CD14-positive monocyte (primary cell): ENCODE data around the gene RAPGEF6. TPM values are rescaled to one million over a fixed set of nuclear protein-coding genes. Genes with fewer than 3 reads are reported as not detected.

Experiments
- DNase-seq, 3 donors: peaks; one replicate each; pipeline ENCODE4 v3.0.0-alpha.2; 2011 to 2022
- H2AFZ ChIP-seq: 2 replicates; pipeline ENCODE4 v1.6.0; 2012; ENCODE audit warnings: mild to moderate bottlenecking, low read depth, low read length, inconsistent platforms; ENCODE audit not compliant: insufficient read depth, poor library complexity, severe bottlenecking
- H3K27ac ChIP-seq, 2 donors: 1 replicate in 1 of 2; 2 replicates in 1 of 2; pipeline ENCODE4 v1.5.1; 2012 to 2013; ENCODE audit warnings: low read length in 2 of 2, control low read depth in 1 of 2, inconsistent platforms in 1 of 2, low read depth in 1 of 2, mild to moderate bottlenecking in 1 of 2
- H3K27me3 ChIP-seq, 2 donors: one replicate each; pipeline versions ENCODE4 v1.6.0 to v1.6.1; 2011 to 2013; ENCODE audit warnings: low read length in 2 of 2; ENCODE audit not compliant: control insufficient read depth in 2 of 2, insufficient read depth in 2 of 2
- H3K36me3 ChIP-seq, 2 donors: replicated peaks in 1 of 2; 1 replicate in 1 of 2; 2 replicates in 1 of 2; pipeline versions ENCODE4 v1.5.1 to v1.6.1; 2012 to 2013; ENCODE audit warnings: low read length in 2 of 2, control low read depth in 1 of 2, inconsistent platforms in 1 of 2, mild to moderate bottlenecking in 1 of 2; ENCODE audit not compliant: insufficient read depth in 2 of 2, control insufficient read depth in 1 of 2
- H3K4me1 ChIP-seq, 2 donors: 1 replicate in 1 of 2; 2 replicates in 1 of 2; pipeline versions ENCODE4 v1.5.1 to v1.6.1; 2012 to 2013; ENCODE audit warnings: low read length in 2 of 2, control low read depth in 1 of 2, inconsistent platforms in 1 of 2, mild to moderate bottlenecking in 1 of 2, moderate library complexity in 1 of 2; ENCODE audit not compliant: insufficient read depth in 2 of 2, control insufficient read depth in 1 of 2
- H3K4me2 ChIP-seq: replicated peaks from 2 replicates; pipeline ENCODE3; 2012; ENCODE audit warnings: low read length, moderate library complexity, mild to moderate bottlenecking; ENCODE audit not compliant: poor library complexity, severe bottlenecking; ENCODE audit errors: extremely low read depth
- H3K4me3 ChIP-seq, 3 experiments: fragments of 200-600 bp in 1 of 3; sonication (generic) in 1 of 3; replicated peaks in 1 of 3; 1 replicate in 2 of 3; 2 replicates in 1 of 3; pipeline ENCODE4 v1.5.1; 2011 to 2013; ENCODE audit warnings: low read length in 3 of 3, mild to moderate bottlenecking in 3 of 3, control low read depth in 2 of 3, low read depth in 2 of 3, inconsistent platforms in 1 of 3, moderate library complexity in 1 of 3
- H3K79me2 ChIP-seq: 2 replicates; pipeline ENCODE4 v1.6.0; 2012; ENCODE audit warnings: mild to moderate bottlenecking, control low read depth, inconsistent platforms, low read length, moderate library complexity; ENCODE audit not compliant: insufficient read depth
- H3K9ac ChIP-seq: 2 replicates; pipeline ENCODE4 v1.6.0; 2017; ENCODE audit warnings: low read length, mild to moderate bottlenecking; ENCODE audit not compliant: insufficient read depth, poor library complexity, severe bottlenecking
- H3K9me3 ChIP-seq, 2 donors: replicated peaks in 1 of 2; 1 replicate in 1 of 2; 2 replicates in 1 of 2; pipeline versions ENCODE4 v1.5.1 to v1.6.1; 2012 to 2013; ENCODE audit warnings: low read length in 2 of 2, control low read depth in 1 of 2; ENCODE audit not compliant: control insufficient read depth in 1 of 2, insufficient read depth in 1 of 2
- H4K20me1 ChIP-seq: 2 replicates; pipeline ENCODE4 v1.6.0; 2012; ENCODE audit warnings: mild to moderate bottlenecking, low read length, control low read depth, moderate library complexity; ENCODE audit not compliant: insufficient read depth
- H3K27ac Mint-ChIP-seq, 7 donors: one replicate each; pipeline ENCODE4 v1.8.0; 2020; ENCODE audit warnings: mild to moderate bottlenecking in 7 of 7, mixed read lengths in 7 of 7, moderate library complexity in 6 of 7, inconsistent platforms in 2 of 7
- H3K27me3 Mint-ChIP-seq, 3 donors: one replicate each; pipeline ENCODE4 v1.8.0; 2021 to 2022; ENCODE audit warnings: low read depth in 3 of 3, mild to moderate bottlenecking in 3 of 3, mixed read lengths in 3 of 3, moderate library complexity in 3 of 3, inconsistent platforms in 1 of 3
- H3K36me3 Mint-ChIP-seq, 2 donors: one replicate each; pipeline ENCODE4 v1.8.0; 2020; ENCODE audit warnings: mixed read lengths in 2 of 2, inconsistent platforms in 1 of 2, mild to moderate bottlenecking in 1 of 2
- H3K4me1 Mint-ChIP-seq: one replicate; pipeline ENCODE4 v1.8.0; 2020; ENCODE audit warnings: mild to moderate bottlenecking, mixed read lengths
- H3K4me3 Mint-ChIP-seq, 2 donors: one replicate each; pipeline ENCODE4 v1.8.0; 2020; ENCODE audit warnings: mild to moderate bottlenecking in 2 of 2, mixed read lengths in 2 of 2, moderate library complexity in 1 of 2
- H3K9me3 Mint-ChIP-seq, 7 donors: one replicate each; pipeline ENCODE4 v1.8.0; 2020 to 2022; ENCODE audit warnings: mixed read lengths in 7 of 7, mild to moderate bottlenecking in 6 of 7, moderate library complexity in 6 of 7, inconsistent platforms in 2 of 7
- WGBS: methylation state at CpG from one replicate; pipeline ENCODE4 v1.1.5; 2013; ENCODE audit warnings: missing lambda C conversion rate; ENCODE audit not compliant: insufficient coverage; 5-methylcytosine and 5-hydroxymethylcytosine counted together
- intact Hi-C, 2 donors: fragments of 100-400 bp; cut with micrococcal nuclease; formaldehyde crosslinking; loops; one replicate each; pipeline versions ENCODE4 v1.15.0 to v1.15.1; 2023
- polyA plus RNA-seq, 3 donors: library from polyadenylated mRNA; depleted of rRNA in 1 of 3; unstranded in 2 of 3; stranded (reverse) in 1 of 3; fragments of 300-500 nt in 2 of 3; fragments of >200 nt in 1 of 3; fragmentation: Illumina TruSeq in 2 of 3; gene quantifications; 1 replicate in 2 of 3; 2 replicates in 1 of 3; pipeline ENCODE4 v1.2.3, GENCODE V29; 2012 to 2021
- TF ChIP-seq, protein P1 (sequence below): fragments of 200-600 bp; IDR thresholded peaks from one replicate; pipeline ENCODE4 v1.8.0; 2022; ENCODE audit warnings: antibody characterized with exemption, mild to moderate bottlenecking

The RAPGEF6 gene
- polyA plus RNA-seq, 3 donors: 2.9 to 4.8 (median 4.8) TPM

- no peaks in the 10 kb centered on the region for H3K27me3 ChIP-seq
- intact Hi-C loops: loop anchor here (2.0 to 5.0 kb wide), 2 partner anchors 156 to 161 kb away; partner anchors contain the start of gene FNIP1 (in 1 of the 2)
- peak; percentile 13 to 57 (median 36) for DNase-seq
- no peaks in the 10 kb centered on the region for H3K9me3 ChIP-seq
- H3K36me3 Mint-ChIP-seq: no peaks in the 10 kb centered on the region
- H3K27me3 Mint-ChIP-seq: no peaks in the 10 kb centered on the region
- peaks cover 38% of the 10 kb centered on the region for H3K79me2 ChIP-seq
- TF ChIP-seq, protein P1, sequence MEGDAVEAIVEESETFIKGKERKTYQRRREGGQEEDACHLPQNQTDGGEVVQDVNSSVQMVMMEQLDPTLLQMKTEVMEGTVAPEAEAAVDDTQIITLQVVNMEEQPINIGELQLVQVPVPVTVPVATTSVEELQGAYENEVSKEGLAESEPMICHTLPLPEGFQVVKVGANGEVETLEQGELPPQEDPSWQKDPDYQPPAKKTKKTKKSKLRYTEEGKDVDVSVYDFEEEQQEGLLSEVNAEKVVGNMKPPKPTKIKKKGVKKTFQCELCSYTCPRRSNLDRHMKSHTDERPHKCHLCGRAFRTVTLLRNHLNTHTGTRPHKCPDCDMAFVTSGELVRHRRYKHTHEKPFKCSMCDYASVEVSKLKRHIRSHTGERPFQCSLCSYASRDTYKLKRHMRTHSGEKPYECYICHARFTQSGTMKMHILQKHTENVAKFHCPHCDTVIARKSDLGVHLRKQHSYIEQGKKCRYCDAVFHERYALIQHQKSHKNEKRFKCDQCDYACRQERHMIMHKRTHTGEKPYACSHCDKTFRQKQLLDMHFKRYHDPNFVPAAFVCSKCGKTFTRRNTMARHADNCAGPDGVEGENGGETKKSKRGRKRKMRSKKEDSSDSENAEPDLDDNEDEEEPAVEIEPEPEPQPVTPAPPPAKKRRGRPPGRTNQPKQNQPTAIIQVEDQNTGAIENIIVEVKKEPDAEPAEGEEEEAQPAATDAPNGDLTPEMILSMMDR: no peak
- H2AFZ ChIP-seq: peak overlapping the region; percentile 78
- H3K27ac ChIP-seq: peak overlapping the region; percentile 90 to 99
- peak overlapping the region; percentile 84 for H3K4me2 ChIP-seq
- no peaks in the 10 kb centered on the region for H3K9me3 Mint-ChIP-seq
- peak overlapping the region; percentile 99 to 100 (median 99) for H3K27ac Mint-ChIP-seq
- H3K4me3 ChIP-seq: peak overlapping the region; percentile 48 to 85 (median 82)
- WGBS: under 1% methylated on average over 16 of the region's 24 CpGs
- H3K4me1 Mint-ChIP-seq: peaks cover 22% of the 10 kb centered on the region
- H4K20me1 ChIP-seq: no peaks in the 10 kb centered on the region
- peak overlapping the region; percentile 91 to 94 for H3K4me3 Mint-ChIP-seq
- no peaks in the 10 kb centered on the region for H3K36me3 ChIP-seq
- H3K9ac ChIP-seq: peak overlapping the region; percentile 97
- peaks cover 22 to 50% of the 10 kb centered on the region in 2 donors for H3K4me1 ChIP-seq
Observed at GRCh38 chr5:131635684-131636572, 899 bp upstream of the RAPGEF6 start.

- H3K27me3 ChIP-seq: no peaks in the 10 kb centered on the region
- peaks cover 22 to 43% of the 10 kb centered on the region in 2 donors for H3K4me1 ChIP-seq
- H3K4me3 ChIP-seq: peak overlapping the region; percentile 60 to 85 (median 73)
- intact Hi-C loops: loop anchor here in 1 of 2 donors (2.0 kb wide), 1 partner anchor 162 kb away; the partner anchor contains the start of gene FNIP1
- H3K4me2 ChIP-seq: peak overlapping the region; percentile 74
- H3K9me3 ChIP-seq: no peaks in the 10 kb centered on the region
- H3K79me2 ChIP-seq: peaks cover 51% of the 10 kb centered on the region
- no peaks in the 10 kb centered on the region for H3K36me3 Mint-ChIP-seq
- no peaks in the 10 kb centered on the region for H3K27me3 Mint-ChIP-seq
- no peaks in the 10 kb centered on the region for H4K20me1 ChIP-seq
- peak overlapping the region; percentile 97 for H3K9ac ChIP-seq
- H3K27ac Mint-ChIP-seq: peak overlapping the region; percentile 99 to 100 (median 99)
- TF ChIP-seq, protein P1: no peak
- H2AFZ ChIP-seq: peak overlapping the region; percentile 82
- peak overlapping the region; percentile 90 to 99 for H3K27ac ChIP-seq
- H3K9me3 Mint-ChIP-seq: no peaks in the 10 kb centered on the region
- peaks cover 17% of the 10 kb centered on the region for H3K4me1 Mint-ChIP-seq
- no peaks in the 10 kb centered on the region for H3K36me3 ChIP-seq
- WGBS: under 1% methylated on average over 20 of the region's 21 CpGs
- peak overlapping the region; percentile 91 to 97 for H3K4me3 Mint-ChIP-seq
- peak; percentile 55 to 75 (median 64) for DNase-seq
Observed at GRCh38 chr5:131634666-131634995, 398 bp downstream of the RAPGEF6 start.
